ENCODE measurements around the gene SDK1. TPM values are rescaled to one million over a fixed set of nuclear protein-coding genes. Genes with fewer than 3 reads are reported as not detected.

SDK1 gene
- total and polyA plus RNA-seq, 2 experiments from 2014 or later = 2.1 to 10.0 TPM

DNA sequence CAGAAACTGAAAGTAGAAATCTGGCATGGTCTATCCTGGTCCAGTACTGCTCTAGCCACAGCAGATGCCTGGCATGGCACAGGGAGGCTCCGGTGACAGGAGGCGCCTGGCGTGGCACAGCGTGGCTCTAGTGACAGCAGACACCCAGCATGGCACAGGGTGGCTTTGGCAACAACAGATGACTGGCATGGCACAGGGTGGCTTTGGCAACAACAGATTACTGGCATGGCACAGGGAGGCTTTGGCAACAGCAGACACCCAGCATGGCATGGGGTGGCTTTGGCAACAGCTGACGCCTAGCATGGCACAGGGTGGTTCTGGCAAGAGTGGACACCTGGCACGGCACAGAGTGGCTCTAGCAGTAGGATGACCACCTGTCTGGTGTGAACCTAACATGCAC lies 900.5 kb downstream of the SDK1 start:
- ATAC-seq (no peak), DNase-seq (ENCODE audit: low spot score) (no peak)
- H3K4me1 ChIP-seq (ENCODE audit: insufficient read depth) = peaks cover 6% of the 10 kb centered on the region; the same call in 1 of the 2 replicates
- Mint-ChIP-seq H3K27ac (no peak overlapping the region), H3K9me3 (no peaks in the 10 kb centered on the region), H3K27me3 (ENCODE audit: insufficient read depth, low read depth, poor library complexity) (peaks cover 12% of the 10 kb centered on the region), H3K4me3 (no peak overlapping the region), H3K4me1 (peaks cover 8% of the 10 kb centered on the region; the same call in 2 of the 3 replicates), H3K36me3 (ENCODE audit: low read depth) (no peaks in the 10 kb centered on the region)
- no peaks in the 10 kb centered on the region for H3K9me2 ChIP-seq (ENCODE audit: insufficient read depth)
- H4K20me1 ChIP-seq (replicated peaks; ENCODE audit: insufficient read depth) = no peaks in the 10 kb centered on the region
- H3F3A ChIP-seq (replicated peaks; ENCODE audit: low read depth) = no peaks in the 10 kb centered on the region
- H3K36me3 ChIP-seq (ENCODE audit: insufficient read depth) = no peaks in the 10 kb centered on the region
- no peak overlapping the region for H3K27ac ChIP-seq (ENCODE audit: low read depth)
- no peaks in the 10 kb centered on the region for H3K27me3 ChIP-seq (ENCODE audit: insufficient read depth)
- H3K4me2 ChIP-seq = no peak overlapping the region
- TF ChIP-seq EZH2phosphoT487 (IDR thresholded peaks at IDR 0.05; ENCODE audit: unreplicated experiment) = no peak
- no peak for TF ChIP-seq JUNB (IDR thresholded peaks at IDR 0.05; ENCODE audit: unreplicated experiment)
- no peak for TF ChIP-seq ZNF114 (CRISPR knock-in tag; IDR thresholded peaks at IDR 0.05)
- TF ChIP-seq ZNF331 (CRISPR knock-in tag; IDR thresholded peaks at IDR 0.05; ENCODE audit: low read depth) = no peak
- TF ChIP-seq, protein P1, sequence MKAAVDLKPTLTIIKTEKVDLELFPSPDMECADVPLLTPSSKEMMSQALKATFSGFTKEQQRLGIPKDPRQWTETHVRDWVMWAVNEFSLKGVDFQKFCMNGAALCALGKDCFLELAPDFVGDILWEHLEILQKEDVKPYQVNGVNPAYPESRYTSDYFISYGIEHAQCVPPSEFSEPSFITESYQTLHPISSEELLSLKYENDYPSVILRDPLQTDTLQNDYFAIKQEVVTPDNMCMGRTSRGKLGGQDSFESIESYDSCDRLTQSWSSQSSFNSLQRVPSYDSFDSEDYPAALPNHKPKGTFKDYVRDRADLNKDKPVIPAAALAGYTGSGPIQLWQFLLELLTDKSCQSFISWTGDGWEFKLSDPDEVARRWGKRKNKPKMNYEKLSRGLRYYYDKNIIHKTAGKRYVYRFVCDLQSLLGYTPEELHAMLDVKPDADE (IDR thresholded peaks at IDR 0.05) = no peak
- no peak for TF ChIP-seq CREB1 (CRISPR knock-in tag; IDR thresholded peaks at IDR 0.05; ENCODE audit: low read depth)
- no peak for TF ChIP-seq POLR2AphosphoS5 (IDR thresholded peaks at IDR 0.05; ENCODE audit: low read depth)
- no peak for TF ChIP-seq STAT1 (IDR thresholded peaks at IDR 0.05; ENCODE audit: unreplicated experiment)
- TF ChIP-seq, protein P2, sequence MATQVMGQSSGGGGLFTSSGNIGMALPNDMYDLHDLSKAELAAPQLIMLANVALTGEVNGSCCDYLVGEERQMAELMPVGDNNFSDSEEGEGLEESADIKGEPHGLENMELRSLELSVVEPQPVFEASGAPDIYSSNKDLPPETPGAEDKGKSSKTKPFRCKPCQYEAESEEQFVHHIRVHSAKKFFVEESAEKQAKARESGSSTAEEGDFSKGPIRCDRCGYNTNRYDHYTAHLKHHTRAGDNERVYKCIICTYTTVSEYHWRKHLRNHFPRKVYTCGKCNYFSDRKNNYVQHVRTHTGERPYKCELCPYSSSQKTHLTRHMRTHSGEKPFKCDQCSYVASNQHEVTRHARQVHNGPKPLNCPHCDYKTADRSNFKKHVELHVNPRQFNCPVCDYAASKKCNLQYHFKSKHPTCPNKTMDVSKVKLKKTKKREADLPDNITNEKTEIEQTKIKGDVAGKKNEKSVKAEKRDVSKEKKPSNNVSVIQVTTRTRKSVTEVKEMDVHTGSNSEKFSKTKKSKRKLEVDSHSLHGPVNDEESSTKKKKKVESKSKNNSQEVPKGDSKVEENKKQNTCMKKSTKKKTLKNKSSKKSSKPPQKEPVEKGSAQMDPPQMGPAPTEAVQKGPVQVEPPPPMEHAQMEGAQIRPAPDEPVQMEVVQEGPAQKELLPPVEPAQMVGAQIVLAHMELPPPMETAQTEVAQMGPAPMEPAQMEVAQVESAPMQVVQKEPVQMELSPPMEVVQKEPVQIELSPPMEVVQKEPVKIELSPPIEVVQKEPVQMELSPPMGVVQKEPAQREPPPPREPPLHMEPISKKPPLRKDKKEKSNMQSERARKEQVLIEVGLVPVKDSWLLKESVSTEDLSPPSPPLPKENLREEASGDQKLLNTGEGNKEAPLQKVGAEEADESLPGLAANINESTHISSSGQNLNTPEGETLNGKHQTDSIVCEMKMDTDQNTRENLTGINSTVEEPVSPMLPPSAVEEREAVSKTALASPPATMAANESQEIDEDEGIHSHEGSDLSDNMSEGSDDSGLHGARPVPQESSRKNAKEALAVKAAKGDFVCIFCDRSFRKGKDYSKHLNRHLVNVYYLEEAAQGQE (IDR thresholded peaks at IDR 0.05; ENCODE audit: unreplicated experiment) = no peak
- TF ChIP-seq, protein P3, sequence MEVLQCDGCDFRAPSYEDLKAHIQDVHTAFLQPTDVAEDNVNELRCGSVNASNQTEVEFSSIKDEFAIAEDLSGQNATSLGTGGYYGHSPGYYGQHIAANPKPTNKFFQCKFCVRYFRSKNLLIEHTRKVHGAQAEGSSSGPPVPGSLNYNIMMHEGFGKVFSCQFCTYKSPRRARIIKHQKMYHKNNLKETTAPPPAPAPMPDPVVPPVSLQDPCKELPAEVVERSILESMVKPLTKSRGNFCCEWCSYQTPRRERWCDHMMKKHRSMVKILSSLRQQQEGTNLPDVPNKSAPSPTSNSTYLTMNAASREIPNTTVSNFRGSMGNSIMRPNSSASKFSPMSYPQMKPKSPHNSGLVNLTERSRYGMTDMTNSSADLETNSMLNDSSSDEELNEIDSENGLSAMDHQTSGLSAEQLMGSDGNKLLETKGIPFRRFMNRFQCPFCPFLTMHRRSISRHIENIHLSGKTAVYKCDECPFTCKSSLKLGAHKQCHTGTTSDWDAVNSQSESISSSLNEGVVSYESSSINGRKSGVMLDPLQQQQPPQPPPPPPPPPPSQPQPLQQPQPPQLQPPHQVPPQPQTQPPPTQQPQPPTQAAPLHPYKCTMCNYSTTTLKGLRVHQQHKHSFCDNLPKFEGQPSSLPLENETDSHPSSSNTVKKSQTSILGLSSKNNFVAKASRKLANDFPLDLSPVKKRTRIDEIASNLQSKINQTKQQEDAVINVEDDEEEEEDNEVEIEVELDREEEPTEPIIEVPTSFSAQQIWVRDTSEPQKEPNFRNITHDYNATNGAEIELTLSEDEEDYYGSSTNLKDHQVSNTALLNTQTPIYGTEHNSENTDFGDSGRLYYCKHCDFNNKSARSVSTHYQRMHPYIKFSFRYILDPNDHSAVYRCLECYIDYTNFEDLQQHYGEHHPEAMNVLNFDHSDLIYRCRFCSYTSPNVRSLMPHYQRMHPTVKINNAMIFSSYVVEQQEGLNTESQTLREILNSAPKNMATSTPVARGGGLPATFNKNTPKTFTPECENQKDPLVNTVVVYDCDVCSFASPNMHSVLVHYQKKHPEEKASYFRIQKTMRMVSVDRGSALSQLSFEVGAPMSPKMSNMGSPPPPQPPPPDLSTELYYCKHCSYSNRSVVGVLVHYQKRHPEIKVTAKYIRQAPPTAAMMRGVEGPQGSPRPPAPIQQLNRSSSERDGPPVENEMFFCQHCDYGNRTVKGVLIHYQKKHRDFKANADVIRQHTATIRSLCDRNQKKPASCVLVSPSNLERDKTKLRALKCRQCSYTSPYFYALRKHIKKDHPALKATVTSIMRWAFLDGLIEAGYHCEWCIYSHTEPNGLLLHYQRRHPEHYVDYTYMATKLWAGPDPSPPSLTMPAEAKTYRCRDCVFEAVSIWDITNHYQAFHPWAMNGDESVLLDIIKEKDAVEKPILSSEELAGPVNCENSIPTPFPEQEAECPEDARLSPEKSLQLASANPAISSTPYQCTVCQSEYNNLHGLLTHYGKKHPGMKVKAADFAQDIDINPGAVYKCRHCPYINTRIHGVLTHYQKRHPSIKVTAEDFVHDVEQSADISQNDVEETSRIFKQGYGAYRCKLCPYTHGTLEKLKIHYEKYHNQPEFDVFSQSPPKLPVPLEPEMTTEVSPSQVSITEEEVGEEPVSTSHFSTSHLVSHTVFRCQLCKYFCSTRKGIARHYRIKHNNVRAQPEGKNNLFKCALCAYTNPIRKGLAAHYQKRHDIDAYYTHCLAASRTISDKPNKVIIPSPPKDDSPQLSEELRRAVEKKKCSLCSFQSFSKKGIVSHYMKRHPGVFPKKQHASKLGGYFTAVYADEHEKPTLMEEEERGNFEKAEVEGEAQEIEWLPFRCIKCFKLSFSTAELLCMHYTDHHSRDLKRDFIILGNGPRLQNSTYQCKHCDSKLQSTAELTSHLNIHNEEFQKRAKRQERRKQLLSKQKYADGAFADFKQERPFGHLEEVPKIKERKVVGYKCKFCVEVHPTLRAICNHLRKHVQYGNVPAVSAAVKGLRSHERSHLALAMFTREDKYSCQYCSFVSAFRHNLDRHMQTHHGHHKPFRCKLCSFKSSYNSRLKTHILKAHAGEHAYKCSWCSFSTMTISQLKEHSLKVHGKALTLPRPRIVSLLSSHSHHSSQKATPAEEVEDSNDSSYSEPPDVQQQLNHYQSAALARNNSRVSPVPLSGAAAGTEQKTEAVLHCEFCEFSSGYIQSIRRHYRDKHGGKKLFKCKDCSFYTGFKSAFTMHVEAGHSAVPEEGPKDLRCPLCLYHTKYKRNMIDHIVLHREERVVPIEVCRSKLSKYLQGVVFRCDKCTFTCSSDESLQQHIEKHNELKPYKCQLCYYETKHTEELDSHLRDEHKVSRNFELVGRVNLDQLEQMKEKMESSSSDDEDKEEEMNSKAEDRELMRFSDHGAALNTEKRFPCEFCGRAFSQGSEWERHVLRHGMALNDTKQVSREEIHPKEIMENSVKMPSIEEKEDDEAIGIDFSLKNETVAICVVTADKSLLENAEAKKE (CRISPR knock-in tag; IDR thresholded peaks at IDR 0.05) = no peak
- TF ChIP-seq EZH2 (IDR thresholded peaks at IDR 0.05; ENCODE audit: low read depth, unreplicated experiment) = no peak
- TF ChIP-seq, protein P4, sequence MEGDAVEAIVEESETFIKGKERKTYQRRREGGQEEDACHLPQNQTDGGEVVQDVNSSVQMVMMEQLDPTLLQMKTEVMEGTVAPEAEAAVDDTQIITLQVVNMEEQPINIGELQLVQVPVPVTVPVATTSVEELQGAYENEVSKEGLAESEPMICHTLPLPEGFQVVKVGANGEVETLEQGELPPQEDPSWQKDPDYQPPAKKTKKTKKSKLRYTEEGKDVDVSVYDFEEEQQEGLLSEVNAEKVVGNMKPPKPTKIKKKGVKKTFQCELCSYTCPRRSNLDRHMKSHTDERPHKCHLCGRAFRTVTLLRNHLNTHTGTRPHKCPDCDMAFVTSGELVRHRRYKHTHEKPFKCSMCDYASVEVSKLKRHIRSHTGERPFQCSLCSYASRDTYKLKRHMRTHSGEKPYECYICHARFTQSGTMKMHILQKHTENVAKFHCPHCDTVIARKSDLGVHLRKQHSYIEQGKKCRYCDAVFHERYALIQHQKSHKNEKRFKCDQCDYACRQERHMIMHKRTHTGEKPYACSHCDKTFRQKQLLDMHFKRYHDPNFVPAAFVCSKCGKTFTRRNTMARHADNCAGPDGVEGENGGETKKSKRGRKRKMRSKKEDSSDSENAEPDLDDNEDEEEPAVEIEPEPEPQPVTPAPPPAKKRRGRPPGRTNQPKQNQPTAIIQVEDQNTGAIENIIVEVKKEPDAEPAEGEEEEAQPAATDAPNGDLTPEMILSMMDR (conservative IDR thresholded peaks at IDR 0.05; ENCODE audit: low read depth in 2 of 2) = no peak
- H3K79me2 ChIP-seq (replicated peaks; ENCODE audit: insufficient read depth) = no peaks in the 10 kb centered on the region
- H3K4me3 ChIP-seq = no peak overlapping the region
- no peak overlapping the region for H2AFZ ChIP-seq

All from GM23338 (cell line).